Skeletal muscle cell (primary cell): Measurements from ENCODE around the gene NAA16.
"Not testable (repeated sequence)": the region's sequence is repeated elsewhere in the genome, so short reads cannot be mapped to it uniquely, and the experiment has no call there.

Experiments used
- DNase-seq: peaks from one replicate; pipeline ENCODE4 v3.0.0-alpha.2; 2010; ENCODE audit warnings: low read depth
- H3K4me3 ChIP-seq: 2 replicates; pipeline ENCODE4 v1.5.1; 2011; ENCODE audit warnings: low read depth, mild to moderate bottlenecking, control low read depth, low read length, moderate library complexity

The NAA16 gene

DNA sequence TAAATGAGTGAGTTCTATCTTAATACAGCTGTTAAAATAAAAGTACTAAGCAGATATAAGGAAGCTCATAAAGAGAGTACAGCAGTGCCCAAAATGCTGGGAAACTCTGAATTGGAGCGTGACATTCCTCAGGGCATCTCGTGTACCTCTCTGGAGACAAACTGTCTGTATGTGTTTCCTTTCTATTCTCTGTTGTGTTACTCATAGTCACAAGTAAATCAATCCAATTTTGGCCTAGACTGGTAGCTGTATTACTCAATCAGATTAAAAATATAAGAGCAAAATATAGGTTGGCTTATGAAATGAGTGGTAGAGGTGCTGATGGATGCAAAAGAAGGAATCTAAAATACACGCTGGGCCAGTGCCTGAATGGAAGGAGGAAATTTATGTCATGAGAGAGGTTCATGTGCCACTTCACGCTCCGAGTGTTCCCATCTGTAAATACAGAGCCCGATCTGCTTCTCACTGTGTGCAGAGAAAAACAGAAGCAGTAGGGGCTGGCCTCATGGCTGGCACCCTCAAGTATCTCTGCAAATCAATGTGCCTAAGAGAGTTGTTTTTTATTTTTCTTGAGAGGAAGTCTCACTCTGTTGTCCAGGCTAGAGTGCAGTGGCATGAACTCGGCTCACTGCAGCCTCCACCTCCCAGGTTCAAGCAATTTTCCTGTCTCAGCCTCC is 87.6 kb downstream of the NAA16 start:
- DNase-seq: no peak
- H3K4me3 ChIP-seq: no peak overlapping the region

DNA sequence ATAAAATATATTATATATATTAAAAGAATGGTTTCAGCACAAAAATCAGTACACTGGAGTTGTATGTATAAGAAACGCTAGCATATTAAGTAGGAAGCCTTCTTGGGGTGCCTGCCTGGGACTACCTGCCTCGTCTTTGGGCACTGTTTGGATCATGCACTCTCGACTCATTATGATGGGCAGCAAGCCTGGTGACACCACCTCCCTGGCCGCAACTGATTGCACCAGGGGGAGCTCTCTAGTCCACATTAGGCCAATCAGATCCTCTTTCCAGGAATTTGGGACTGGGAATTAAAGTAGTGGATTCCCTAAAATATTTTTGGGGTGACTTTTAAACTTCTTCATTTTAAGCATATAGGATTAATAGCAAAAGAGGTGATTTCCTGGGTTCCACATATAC is 90.3 kb downstream of the NAA16 start:
- H3K4me3 ChIP-seq: no peak overlapping the region
- DNase-seq: no peak

DNA sequence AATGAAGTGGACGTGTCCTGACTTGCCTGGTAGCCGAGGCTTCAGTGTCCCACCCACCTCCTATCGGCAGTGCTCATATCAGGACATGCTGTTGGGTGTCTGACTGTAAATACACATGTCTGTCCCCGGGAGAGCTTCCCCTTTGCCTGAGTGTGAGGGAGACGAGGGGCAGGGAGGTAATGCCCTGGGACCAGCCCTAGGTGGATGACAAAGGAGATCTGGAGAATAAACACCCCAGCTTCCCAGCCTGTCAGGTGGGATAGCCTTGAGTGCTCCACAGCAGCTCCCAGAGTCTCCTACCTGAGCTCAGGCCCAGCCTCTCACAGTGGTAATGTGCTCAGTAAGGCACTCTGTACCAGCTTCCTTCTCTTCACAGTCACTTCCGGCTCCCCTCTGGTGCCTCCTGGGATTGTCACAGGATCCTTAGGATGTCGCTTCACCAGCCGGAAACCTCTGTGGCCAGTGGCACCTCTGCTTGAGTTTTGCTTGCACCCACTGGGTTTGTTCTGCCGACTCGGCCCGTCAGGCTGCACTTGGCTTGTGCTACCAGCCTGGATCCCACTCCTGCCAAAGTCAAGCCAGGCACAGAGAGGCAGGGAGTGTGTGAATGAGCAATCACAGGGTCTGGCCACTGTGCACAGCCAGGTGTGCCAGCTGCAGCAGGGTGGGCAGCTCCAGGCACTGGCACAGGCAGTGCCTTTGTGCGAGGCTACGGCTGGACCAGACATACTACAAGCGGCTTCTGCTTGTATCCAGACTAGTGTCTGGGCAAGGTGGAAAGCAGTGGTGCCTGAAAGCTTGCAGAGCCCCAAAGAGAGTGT is 91.8 kb downstream of the NAA16 start:
- H3K4me3 ChIP-seq: no peak overlapping the region
- DNase-seq: no peak

DNA sequence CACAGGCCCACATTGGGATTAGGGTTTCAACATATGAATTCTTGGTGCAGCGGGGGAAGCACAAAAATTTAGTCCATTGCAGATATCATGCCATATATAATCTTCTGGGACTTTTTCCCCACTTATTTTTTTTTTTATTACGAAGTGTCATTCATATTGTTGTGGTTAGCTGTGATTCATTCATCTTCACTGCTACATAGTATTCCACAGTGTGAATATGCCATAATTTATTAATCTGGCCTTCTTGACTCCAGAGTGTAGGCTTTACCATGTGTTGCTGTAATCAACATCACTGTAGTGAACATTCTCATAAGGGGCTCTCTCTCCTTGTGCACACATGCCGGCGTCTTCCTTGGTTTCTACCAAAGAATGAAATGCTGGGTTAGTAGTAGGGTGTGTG is 92.9 kb downstream of the NAA16 start:
- DNase-seq: no peak
- H3K4me3 ChIP-seq: no peak overlapping the region

DNA sequence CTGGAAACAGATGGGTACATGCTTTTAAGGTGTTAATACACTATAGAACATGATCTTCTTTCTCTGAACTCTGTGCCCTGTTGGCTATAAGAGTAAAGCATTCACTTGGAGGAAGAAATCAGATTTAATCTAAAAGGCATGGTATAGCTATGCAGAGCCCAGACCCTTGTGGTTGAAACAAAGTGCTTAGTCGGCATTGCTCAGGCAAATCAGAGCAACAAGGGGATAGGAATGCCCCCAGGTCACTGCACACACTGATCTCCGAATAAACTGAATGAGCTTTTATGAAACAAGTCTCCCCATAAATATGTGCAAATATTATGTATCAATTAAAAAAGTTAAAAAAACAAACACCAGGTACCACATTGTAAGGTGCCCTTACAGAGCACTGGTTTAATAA is 94.3 kb downstream of the NAA16 start:
- H3K4me3 ChIP-seq: no peak overlapping the region
- DNase-seq: no peak

DNA sequence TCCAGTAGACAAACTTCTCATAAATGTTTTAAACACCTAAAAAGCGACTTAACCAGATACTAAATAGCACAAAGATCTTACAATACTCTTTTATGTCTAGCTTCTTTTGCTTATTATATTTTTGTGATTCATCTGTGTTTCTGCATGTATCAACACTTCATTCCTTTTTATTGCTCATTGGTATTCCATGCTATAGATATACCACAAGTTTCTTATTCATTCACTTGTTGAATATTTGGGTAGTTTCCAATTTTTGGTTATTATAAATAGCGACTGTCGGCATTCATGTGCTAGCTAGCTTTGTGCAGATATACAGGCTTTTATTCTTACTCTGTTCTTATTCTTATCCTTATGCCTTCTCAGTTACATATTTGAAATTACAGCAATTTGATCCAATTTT is 96.3 kb downstream of the NAA16 start:
- H3K4me3 ChIP-seq: no peak overlapping the region
- DNase-seq: no peak

DNA sequence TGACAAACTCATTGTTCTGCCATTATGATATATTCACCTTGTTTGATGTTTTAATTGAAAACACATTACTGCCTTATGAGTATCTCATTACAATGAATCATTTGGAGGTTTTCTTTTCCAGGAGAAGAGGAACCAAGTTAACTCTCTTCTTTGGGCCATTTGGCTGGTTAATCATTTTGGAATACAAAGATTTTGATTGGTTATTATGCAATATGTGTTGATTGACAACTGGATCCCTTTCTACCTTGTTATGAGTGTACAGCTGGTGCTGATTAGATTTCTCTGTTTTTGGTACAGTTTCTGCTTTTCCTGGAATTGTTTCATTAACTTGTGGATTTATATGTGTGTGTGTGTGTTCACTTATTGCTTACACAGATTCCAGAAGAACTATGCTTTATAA is 97.1 kb downstream of the NAA16 start:
- no peak overlapping the region for H3K4me3 ChIP-seq
- DNase-seq: no peak

DNA sequence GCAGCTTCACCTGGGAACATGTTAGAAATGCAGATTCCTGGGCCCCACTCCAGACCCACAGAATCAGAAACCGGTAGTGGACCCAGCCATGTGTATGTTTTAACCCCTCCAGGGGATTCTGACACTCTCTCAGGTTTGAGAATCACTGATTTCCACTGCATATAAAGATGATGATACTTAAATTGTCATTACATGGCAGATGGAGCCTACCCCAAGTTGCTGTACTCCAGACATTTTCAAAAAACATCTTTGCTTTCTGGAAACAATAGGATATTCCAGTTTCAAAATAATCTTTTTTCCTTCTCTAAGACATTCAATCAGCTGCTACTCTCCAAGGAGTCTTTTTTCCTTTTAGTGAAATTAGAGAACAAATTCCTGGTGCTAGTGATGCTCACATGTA is 97.7 kb downstream of the NAA16 start:
- DNase-seq: no peak
- no peak overlapping the region for H3K4me3 ChIP-seq

DNA sequence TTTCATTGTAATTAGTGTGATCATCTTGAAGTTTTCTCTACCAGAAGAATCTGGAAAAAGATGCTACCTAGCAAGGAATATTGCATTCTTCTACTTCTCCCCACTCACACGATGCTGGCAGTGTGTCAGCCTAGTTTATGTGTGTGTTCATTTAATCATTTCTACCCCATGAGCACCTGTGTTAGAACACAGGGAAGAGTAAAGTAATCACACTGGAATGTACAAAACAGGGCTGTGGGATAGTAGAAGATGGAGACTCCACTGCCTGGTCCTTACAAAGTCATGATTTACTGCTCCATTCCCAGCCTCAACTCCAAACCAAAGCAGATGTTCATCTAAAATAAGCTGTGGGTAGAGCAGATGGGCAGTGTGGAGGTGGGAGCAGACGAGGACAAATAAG is 98.5 kb downstream of the NAA16 start:
- no peak for DNase-seq
- H3K4me3 ChIP-seq: no peak overlapping the region

DNA sequence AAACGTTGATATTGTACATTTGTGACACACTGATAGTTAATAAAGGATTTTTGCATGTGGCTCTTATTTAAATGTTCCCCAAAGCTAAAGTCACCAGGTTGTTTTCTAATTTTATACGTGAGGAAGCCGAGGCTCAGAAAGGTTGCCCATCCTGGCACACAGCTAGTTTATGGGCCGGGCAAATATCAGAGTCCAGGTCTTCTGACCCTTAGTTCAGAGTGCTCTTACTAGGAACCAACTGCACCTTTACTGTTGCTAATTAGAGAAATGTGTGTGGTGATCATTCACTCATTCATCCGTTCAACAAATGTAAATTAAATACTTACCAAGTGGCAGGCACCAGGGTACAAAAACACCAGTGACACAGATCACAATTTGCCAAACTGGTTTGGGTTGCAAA is 100.0 kb downstream of the NAA16 start:
- H3K4me3 ChIP-seq: no peak overlapping the region
- DNase-seq: no peak

DNA sequence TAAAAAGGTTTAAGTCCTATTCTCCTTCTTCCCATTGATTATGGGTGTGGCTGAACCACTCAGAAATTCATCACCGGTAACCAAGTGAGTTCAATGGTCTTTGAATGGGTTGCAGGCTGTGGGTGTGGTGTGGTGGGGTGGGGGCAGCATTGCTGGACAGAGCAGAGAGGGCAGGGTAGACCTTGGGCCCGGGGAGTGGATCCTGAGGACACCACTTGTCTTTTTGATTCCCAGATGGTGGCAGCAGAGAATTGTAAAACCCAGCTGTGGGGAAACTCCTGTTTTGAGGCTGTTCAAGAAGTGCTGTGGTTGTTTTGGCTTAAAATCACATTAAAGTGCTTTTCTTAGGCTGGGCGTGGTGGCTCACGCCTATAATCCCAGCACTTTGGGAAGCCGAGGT is 100.5 kb downstream of the NAA16 start:
- DNase-seq: peak; percentile 15
- H3K4me3 ChIP-seq: no peak overlapping the region

DNA sequence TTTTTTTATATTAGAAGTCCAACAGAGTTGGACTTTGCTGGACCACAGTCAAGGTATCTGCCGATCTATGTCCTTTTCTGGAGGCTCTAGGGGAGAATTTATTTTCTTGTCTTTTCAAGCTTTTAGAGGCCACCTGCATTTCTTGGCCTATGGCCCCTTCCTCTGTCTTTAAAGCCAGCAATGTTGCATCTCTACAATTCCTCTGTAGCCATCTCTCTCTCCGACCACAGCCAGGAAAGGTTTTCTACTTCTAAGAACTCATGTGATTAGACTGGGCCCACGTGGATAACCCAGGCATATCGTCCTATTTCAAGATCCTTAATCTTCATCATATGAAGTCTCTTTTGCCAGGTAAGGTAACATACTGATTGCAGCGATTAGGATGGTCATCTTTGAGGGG is 102.8 kb downstream of the NAA16 start:
- no peak for DNase-seq
- H3K4me3 ChIP-seq: no peak overlapping the region

DNA sequence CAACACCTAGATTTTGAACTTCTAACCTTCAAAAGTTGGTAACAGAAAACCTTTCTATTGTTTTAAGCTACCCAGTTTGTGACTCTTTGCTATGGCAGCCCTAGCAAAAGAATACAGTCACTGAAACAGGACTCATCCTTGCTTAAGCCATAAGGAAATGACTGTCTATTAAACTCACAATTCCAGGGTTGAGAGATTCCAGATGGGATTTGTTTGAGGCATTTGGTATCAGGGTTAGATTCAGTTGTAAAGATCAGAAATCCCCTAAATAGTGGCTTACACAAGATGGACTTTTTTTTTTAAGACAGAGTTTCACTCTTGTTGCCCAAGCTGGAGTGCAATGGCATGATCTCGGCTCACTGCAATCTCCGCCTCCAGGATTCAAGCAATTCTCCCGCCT is 105.2 kb downstream of the NAA16 start:
- H3K4me3 ChIP-seq: no peak overlapping the region
- DNase-seq: no peak

DNA sequence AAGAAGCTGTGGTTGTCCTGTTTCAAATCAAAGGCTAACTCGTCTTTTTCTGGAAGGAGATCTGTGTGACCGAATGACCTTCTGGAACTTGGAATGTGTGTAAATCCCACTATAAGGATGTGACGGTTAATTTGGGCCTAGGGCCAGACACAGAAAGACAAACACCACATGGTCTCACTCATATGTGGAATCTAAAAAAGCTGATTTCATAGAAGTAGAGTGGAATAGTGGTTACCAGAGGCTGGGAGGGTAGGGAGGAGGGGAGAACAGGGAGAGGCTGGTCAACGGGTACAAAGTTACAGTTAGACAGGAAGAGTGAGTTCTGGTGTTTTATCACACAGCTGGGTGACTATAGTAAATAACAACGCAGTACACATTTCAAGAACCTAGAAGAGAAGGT is 107.0 kb downstream of the NAA16 start:
- DNase-seq: peak; percentile 31
- no peak overlapping the region for H3K4me3 ChIP-seq

DNA sequence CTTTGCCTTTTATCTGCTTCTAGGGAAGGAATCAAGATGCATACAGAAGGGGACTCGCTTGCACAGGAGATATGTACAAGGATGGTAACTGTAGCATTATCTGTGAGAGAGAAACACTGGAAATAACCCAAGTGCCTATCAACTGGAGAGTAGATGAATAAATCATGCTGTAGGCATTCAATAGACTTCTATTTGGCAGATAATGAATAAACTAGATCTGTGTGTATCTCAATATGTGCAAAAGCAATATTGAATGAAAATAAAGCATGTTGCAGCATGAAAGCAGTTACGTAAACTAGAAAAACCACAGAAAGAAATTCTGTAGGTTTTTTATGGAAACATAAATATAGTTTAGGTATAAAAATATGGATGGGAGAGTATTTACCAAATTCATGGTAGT is 107.7 kb downstream of the NAA16 start:
- H3K4me3 ChIP-seq: no peak overlapping the region
- DNase-seq: no peak

DNA sequence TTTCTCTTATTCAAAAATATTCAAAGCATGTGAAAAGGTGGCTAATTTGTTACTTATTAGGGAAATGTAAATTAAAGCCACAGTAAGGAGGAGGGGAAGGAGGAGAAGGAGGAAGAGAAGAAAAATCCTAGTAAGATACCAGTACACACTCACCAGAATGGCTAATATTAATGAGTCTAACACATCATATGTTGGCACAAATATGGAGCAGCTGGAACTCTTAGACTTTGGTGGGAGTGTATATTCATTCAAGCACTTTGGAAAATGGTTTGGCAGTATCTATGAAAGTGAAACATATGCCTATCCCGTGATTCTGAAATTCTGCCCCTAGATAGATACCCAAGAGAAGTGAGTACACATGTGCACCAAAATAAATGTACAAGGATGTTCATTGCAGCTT is 108.1 kb downstream of the NAA16 start:
- H3K4me3 ChIP-seq: no peak overlapping the region
- no peak for DNase-seq

DNA sequence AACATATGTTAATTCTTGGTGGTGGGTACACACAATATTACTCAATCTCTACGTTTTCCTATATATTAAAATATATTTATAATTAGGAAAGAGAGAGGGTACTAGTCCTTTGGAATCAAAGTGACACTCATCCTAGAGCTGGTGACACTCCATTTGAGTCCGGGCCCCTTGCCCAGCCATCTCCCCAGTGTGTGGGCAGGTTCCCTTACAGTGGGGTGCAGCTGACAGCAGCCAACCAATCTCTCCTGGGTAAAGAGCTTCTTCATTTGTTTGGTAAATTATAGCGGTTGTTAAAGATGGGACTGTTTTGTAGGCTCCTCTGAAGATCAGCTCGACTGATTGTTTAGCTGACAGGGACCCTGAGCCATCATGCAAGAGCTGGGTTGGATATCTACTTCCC is 109.1 kb downstream of the NAA16 start:
- H3K4me3 ChIP-seq: no peak overlapping the region
- no peak for DNase-seq

DNA sequence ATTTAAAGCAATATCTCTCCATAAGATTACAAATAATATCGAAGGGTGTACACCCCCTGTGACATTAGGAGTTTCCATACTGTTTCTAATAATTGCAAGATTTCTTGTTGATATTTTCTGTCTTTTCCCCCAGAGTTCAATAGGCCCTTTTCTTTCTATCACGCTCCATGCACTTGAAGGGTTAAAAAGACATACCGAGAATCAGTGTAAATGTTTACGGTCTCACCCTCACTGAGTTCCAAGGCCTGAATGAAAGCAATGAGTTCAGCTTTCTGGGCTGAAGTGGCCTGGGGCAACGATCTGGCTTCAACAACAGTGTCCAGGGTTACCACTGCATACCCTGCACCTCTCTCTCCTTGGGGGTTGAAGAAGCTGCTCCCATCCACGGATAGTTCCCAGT is 110.3 kb downstream of the NAA16 start:
- H3K4me3 ChIP-seq, DNase-seq: not testable (repeated sequence)

DNA sequence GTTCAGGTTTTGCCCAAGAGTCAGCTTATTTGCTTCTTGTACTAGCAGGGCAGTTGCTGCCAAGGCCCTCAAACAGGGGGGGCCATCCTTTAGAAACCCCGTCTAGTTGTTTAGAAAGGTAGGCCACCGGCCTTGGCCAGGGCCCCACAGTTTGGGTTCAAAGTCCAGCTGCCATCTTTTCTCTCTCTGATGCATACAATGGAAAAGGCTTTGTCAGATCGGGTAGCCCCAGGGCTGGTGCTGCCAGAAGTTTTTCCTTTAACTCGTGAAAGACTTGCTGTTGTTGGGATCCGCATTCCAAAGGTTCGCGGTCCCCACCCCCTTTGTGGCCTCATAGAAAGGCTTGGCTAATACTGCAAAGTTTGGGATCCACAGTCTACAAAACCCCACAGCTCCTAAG is 110.9 kb downstream of the NAA16 start:
- DNase-seq, H3K4me3 ChIP-seq: not testable (repeated sequence)

DNA sequence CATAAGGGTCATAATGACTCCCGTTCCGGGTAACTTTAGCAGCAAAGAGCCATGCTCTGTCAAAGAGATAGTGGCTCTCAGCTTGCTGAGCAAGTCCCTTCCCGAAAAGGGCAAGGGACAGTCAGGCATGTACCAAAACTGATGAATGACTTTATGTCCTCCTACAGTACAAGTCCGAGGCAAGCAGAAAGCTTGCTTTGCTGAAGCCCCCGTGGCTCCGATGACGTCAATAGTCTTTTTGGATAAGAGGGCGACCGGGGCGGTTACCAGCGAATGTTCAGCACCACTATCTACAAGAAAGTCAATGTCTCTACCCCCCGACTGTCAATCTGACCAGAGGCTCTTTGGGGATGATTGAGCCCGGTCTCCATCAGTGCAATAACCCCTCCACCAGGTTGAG is 112.2 kb downstream of the NAA16 start:
- DNase-seq, H3K4me3 ChIP-seq: not testable (repeated sequence)

DNA sequence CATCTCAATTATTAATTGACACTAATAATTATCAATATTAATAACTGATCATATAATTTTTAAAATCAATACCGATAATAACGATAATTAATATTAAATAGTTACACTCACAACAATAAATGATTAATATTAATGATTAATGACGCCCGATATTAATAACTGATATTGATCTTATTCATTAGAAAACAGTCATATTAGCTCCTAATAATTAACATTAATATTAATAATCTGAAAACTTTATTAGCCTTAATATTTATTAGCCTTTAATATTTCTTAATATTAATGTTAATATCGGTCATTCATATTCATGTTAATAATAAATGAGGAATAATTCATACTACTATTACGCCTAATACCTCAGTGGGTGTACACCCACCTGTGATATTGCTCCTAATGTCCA is 113.6 kb downstream of the NAA16 start:
- DNase-seq, H3K4me3 ChIP-seq: not testable (repeated sequence)
